Pancreas (tissue), 10 donors: ENCODE measurements around the gene SHF. TPM values are rescaled to one million over a fixed set of nuclear protein-coding genes. Genes with fewer than 3 reads are reported as not detected.

Experiments
- ATAC-seq, 4 donors: fragments of 200-7000 bp; cut with Tn5 transposase; one replicate each; pipeline versions ENCODE4 v1.8.0 to v1.9.1; 2020; ENCODE audit warnings: mild to moderate bottlenecking in 4 of 4, moderate library complexity in 4 of 4
- DNase-seq, 6 donors: peaks; one replicate each; pipeline ENCODE4 v3.0.0-alpha.2; 2020
- FAIRE-seq: peaks from 2 replicates; lab custom pipeline; 2012; peaks lifted over from hg19 to GRCh38; lab: Jason Lieb, UNC
- H3K27ac ChIP-seq, 4 donors: fragments of 200-600 bp; sonication (generic); 1 replicate in 3 of 4; 2 replicates in 1 of 4; pipeline versions ENCODE4 v1.5.0 to v1.8.0; 2020
- H3K27me3 ChIP-seq, 4 donors: fragments of 200-600 bp; one replicate each; pipeline ENCODE4 v1.8.0; 2021
- H3K36me3 ChIP-seq, 3 donors: fragments of 200-600 bp; sonication (generic) in 1 of 3; one replicate each; pipeline versions ENCODE4 v1.5.0 to v1.8.0; 2020 to 2021
- H3K4me1 ChIP-seq, 3 donors: fragments of 200-600 bp; one replicate each; pipeline ENCODE4 v1.8.0; 2021
- H3K4me3 ChIP-seq, 4 donors: fragments of 200-600 bp; sonication (generic) in 2 of 4; one replicate each; pipeline versions ENCODE4 v1.5.0 to v1.8.0; 2020 to 2021
- H3K9me3 ChIP-seq, 4 donors: fragments of 200-600 bp; one replicate each; pipeline ENCODE4 v1.8.0; 2021
- CTCF ChIP-seq, 4 donors: fragments of 200-600 bp; sonication (generic) in 3 of 4; IDR thresholded peaks; one replicate each; pipeline versions ENCODE4 v1.5.0 to v1.8.0; 2021; ENCODE audit warnings: antibody characterized with exemption in 4 of 4
- WGBS, 2 donors: extraction: QIAGEN DNeasy Blood & Tissue Kit; methylation state at CpG; one replicate each; pipeline ENCODE4 v1.1.7; 2013; 5-methylcytosine and 5-hydroxymethylcytosine counted together
- intact Hi-C, 3 donors: fragments of 100-400 bp; cut with DNase I; formaldehyde crosslinking; loops; one replicate each; pipeline versions ENCODE4 v1.11.1 to v1.14.2; 2022
- polyA plus RNA-seq, 2 donors: library from polyadenylated mRNA; stranded (reverse); fragments of 200-250 nt; gene quantifications; one replicate each; pipeline ENCODE4 v1.2.3, GENCODE V29; 2013
- total RNA-seq, 6 donors: library from RNA; stranded (reverse); fragmentation: NEBNext Ultra II Directional in 4 of 6; extraction: Animal tissue kit (Norgen Biotek cat#: 25700) in 4 of 6; gene quantifications; one replicate each; pipeline versions ENCODE4 v1.2.1 to v1.2.4, GENCODE V29; 2021 to 2023
- donor health status: healthy with polysubstance abuse.
- donor health status: DM: no; HTN: no; CAD: no; lungs with moderate emphysema.
- donor health status: DM: no; HTN: no; CAD: no.
- donor health status: control.
- donor health status: control.
- donor health status: Bipolar disorder and iron deficiency.
- donor health status: DM: yes; HTN: yes; CAD: no.
- donor health status: DM: no; HTN: no; CAD: no.
- donor health status: DM: no; HTN: no; CAD: no.
- donor health status: DM: yes; HTN: yes; CAD: no.

SHF gene
- total and polyA plus RNA-seq, 8 donors = 1.0 to 3.7 (median 2.0) TPM

DNA sequence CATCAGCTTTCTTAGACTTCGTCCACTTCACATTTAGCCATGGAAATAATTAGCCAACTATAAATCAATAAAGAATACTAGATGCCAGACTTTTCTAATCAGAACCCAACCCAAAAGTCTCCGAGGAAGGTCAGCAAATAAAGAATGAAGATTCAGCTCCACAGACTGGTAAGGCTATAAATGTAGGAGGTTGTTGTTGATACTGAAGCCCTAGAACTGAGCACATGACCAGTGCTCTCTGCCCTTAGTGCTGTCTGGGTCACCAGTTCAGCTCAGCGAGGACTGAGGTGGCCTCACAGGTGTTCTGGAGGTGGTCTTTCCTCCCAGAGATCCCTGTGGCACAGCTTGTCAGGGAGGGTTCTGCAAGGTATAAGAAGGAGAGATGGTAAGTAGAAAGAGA, 43.4 kb upstream of the SHF start:
- no peak for FAIRE-seq
- Histone ChIP-seq H3K4me1 (no peaks in the 10 kb centered on the region), H3K9me3 (peaks cover 0 to 4% (median 0%) of the 10 kb centered on the region in 4 donors), H3K27me3 (no peaks in the 10 kb centered on the region), H3K27ac (no peak overlapping the region), H3K36me3 (no peaks in the 10 kb centered on the region), H3K4me3 (no peak overlapping the region)
- no peak for DNase-seq
- intact Hi-C loops = no loop called here
- WGBS, 2 donors = 44 to 50% methylated on average over 3 of the region's 3 CpGs
- no peak for ATAC-seq
- no peak for TF ChIP-seq CTCF (IDR thresholded peaks at IDR 0.05)

DNA sequence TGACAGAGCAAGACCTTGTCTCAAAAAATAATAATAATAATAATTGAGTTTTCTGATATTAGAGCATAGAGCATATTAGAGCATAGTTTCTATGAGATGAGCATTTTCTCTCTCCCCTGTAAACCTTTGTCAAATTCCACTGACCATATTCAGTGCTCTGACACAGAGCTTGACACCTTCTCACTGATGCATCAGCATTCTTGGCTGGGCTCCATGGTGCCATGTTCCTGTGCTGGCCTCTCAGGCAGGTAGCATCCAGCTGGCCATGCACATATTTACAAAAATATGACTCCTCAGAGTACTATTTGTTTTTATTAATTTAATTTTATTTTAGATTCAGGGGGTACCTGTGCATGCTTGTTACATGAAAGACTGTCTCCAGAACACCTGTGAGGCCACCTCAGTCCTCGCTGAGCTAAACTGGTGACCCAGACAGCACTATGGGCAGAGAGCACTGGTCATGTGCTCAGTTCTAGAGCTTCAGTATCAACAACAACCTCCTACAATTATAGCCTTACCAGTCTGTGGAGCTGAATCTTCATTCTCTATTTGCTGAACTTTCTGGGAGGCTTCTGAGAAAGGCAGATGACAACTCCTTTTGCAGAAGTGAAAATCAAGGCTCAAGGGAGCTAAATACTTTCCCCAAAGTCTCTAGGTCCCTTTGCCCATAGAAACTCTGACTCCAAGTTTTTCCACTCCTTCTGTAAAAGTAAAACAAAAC, 42.6 kb upstream of the SHF start:
- Histone ChIP-seq H3K4me1 (no peaks in the 10 kb centered on the region), H3K36me3 (no peaks in the 10 kb centered on the region), H3K27me3 (no peaks in the 10 kb centered on the region), H3K27ac (no peak overlapping the region), H3K4me3 (no peak overlapping the region), H3K9me3 (peaks cover 0 to 4% (median 0%) of the 10 kb centered on the region in 4 donors)
- ATAC-seq (no peak), FAIRE-seq (no peak), DNase-seq (no peak)
- 0% methylated on average over 1 of the region's 1 CpG for WGBS, 2 donors
- TF ChIP-seq CTCF (IDR thresholded peaks at IDR 0.05) = no peak
- intact Hi-C loops = no loop called here

DNA sequence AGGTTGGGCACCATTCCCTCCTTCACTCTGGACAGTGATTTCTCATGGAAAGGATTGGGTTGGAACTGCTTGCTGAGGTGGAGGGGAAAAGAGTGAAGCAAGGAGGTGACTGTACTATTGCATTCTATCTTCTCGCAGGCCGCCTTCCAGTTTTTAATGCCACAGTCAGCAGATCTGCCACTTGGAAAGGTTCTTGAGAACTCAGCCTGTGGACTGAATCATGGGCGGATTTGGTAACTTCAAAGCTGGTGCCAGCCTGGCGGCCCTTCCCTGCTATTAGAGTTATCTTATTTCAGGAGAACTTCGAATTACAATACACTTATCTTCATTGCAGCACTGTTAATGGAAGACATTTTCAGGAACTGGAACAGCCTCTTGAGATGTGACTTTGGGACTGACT, 41.2 kb upstream of the SHF start:
- intact Hi-C loops = no loop called here
- TF ChIP-seq CTCF (IDR thresholded peaks at IDR 0.05) = no peak
- H3K36me3 ChIP-seq = no peaks in the 10 kb centered on the region
- no peak overlapping the region for H3K27ac ChIP-seq
- DNase-seq (no peak), FAIRE-seq (no peak), ATAC-seq (no peak)
- no peaks in the 10 kb centered on the region for H3K27me3 ChIP-seq
- H3K4me3 ChIP-seq = no peak overlapping the region
- H3K9me3 ChIP-seq = no peaks in the 10 kb centered on the region
- WGBS, 2 donors = 86 to 87% methylated on average over 5 of the region's 5 CpGs
- peaks cover 0 to 3% (median 0%) of the 10 kb centered on the region in 3 donors for H3K4me1 ChIP-seq

- H3K9me3 ChIP-seq = no peaks in the 10 kb centered on the region
- no peak overlapping the region for H3K4me3 ChIP-seq
- WGBS, 2 donors = 68 to 69% methylated on average over 11 of the region's 11 CpGs
- no peak overlapping the region for H3K27ac ChIP-seq
- intact Hi-C loops = no loop called here
- FAIRE-seq (no peak), ATAC-seq (peak in 2 of 4 donors; percentile 21 to 45), DNase-seq (no peak)
- no peaks in the 10 kb centered on the region for H3K36me3 ChIP-seq
- TF ChIP-seq CTCF (IDR thresholded peaks at IDR 0.05) = no peak
- H3K27me3 ChIP-seq = no peaks in the 10 kb centered on the region
- peaks cover 0 to 3% (median 0%) of the 10 kb centered on the region in 3 donors for H3K4me1 ChIP-seq
Observed at GRCh38 chr15:45225506-45226273, 37.9 kb upstream of the SHF start.
